GM12865 (cell line): Measurements from ENCODE around the gene PTPRN2.

Experiments used
- DNase-seq: peaks from one replicate; pipeline ENCODE4 v3.0.0; 2010; ENCODE audit warnings: low read depth
- H3K4me3 ChIP-seq: 2 replicates; pipeline ENCODE4 v1.5.1; 2011; ENCODE audit warnings: mild to moderate bottlenecking, low read depth, low read length, control low read depth
- TF ChIP-seq, protein P1 (sequence below): IDR thresholded peaks from 2 replicates; pipeline ENCODE4 v1.5.1; 2011; ENCODE audit warnings: low read length, control low read depth, low read depth, inconsistent platforms; ENCODE audit not compliant: insufficient read depth; ENCODE audit errors: missing control alignments

Gene PTPRN2

DNA sequence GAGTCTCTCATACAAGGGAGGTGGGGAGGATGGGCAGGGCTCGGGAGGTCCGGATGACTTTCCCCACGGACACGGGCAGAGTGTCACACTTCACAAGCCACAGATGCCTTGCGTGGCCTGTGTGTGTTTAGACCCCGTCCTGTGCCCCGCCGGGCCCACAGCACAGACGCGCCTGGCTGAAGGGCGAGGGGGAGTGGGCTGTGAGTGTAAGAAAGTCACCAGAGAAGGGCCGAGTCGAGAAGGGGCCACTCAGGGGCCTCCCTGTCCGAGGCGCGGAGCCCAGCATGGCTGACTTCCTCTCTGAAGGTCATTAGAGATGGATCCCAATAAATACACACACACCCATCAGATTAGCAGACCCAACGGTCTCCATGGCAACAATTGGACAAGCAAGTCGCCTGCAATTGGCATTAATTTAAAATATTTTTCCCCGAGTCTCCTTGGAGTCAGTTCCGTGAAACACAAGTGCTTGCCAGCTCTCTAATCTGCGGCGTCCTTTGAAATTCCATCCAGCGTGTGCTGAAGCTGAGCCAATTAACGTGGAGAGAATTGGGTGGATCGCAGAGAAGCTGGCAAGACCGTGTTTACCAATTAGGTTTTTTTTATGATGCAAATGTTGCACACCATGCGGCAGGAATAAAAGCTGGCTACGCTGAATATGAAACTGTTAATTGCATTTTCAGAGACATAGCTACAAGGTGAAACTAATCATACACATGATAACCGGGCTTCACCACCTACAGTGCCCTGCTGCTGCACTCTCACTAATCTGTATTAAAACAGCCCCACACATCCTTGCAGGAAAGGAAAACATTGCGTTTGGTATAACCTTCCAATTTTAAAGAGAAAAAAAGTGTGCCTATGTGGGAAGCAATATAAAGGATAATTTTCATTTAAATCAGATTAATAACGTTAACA is 571.2 kb downstream of the PTPRN2 start:
- DNase-seq = no peak
- TF ChIP-seq, protein P1, sequence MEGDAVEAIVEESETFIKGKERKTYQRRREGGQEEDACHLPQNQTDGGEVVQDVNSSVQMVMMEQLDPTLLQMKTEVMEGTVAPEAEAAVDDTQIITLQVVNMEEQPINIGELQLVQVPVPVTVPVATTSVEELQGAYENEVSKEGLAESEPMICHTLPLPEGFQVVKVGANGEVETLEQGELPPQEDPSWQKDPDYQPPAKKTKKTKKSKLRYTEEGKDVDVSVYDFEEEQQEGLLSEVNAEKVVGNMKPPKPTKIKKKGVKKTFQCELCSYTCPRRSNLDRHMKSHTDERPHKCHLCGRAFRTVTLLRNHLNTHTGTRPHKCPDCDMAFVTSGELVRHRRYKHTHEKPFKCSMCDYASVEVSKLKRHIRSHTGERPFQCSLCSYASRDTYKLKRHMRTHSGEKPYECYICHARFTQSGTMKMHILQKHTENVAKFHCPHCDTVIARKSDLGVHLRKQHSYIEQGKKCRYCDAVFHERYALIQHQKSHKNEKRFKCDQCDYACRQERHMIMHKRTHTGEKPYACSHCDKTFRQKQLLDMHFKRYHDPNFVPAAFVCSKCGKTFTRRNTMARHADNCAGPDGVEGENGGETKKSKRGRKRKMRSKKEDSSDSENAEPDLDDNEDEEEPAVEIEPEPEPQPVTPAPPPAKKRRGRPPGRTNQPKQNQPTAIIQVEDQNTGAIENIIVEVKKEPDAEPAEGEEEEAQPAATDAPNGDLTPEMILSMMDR = no peak
- H3K4me3 ChIP-seq = no peak overlapping the region

DNA sequence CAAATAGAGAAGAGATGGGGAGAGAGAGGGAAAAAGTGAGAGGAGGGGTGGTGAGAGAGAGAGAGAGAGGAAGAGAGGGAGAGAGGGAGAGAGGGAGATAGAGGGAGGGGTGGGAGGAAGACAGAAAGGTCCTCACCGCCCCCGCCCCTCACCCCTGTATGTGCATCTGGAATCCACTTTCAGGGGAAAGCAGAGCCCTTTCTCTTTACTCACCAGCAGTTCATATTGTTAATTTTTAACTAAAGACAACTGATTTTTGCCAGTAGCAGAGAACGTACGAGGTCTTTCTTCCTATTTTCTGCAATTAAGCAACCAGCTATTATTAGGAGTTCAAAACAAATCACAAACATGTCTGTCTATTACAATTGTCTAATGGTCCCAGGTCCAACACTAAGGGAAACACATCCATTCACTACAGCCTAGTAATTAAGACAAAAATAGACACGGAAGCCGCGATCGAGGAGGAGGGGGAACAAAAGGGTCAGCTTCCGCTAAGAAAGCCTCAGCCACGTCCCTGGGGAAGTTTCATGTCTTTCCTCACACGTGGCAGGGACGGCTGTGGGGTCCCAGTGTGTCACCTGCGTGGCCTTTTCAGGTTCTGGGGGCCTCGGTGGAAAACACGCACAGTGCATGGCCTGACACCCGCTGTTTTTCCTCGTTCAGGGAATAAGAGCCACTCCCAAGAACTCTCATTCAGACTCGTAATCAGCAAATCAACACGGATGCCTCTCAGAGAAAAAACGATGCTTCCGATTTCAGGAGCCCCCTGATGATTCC is 572.0 kb downstream of the PTPRN2 start:
- TF ChIP-seq, protein P1 = no peak
- no peak overlapping the region for H3K4me3 ChIP-seq
- no peak for DNase-seq

DNA sequence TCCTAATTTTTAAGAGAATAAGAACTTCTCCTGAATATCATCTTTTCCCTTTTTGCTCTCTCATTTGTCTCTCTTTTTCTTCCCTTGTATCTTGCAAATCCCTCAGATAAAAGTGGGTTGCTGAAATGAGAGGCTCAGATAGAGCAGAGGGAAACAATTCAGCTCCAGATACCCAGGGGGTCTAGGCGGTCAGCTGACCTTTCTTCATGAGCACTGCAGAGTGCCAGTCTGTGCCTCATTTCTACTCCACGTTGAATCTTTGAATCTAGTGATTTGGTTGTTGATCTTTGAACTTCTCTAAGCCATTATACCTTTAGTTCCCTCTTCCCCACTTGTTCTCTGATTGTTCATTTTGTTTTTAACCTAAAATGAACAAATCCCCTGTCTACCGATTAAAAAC is 572.6 kb downstream of the PTPRN2 start:
- H3K4me3 ChIP-seq = no peak overlapping the region
- no peak for DNase-seq
- TF ChIP-seq, protein P1 = no peak

DNA sequence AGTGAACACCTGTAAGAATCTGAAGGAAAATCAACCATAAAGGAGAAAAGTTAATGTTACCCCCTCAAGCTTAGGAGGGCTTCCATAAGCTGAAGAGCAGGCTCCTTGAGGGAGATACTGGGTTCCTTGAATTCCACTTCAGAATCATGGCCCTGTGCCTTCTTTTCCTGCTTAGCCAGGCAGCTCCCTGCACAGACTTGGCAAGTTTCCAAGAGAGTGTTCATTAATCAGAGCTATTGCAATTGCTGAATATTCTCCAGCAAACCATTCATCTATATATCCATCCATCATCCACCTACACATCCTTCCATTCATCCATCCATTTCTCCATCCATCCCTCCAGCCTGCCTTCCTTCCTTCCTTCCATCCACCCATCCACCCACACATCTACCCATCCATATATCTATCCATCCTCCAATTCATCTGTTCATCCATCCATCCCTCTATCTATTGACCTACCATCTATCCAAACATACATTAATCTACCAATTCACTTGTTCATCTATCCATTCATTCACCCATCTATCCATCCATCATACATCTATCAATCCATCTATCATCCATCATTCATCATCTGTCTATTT is 574.4 kb downstream of the PTPRN2 start:
- no peak for DNase-seq
- TF ChIP-seq, protein P1 = no peak
- no peak overlapping the region for H3K4me3 ChIP-seq

DNA sequence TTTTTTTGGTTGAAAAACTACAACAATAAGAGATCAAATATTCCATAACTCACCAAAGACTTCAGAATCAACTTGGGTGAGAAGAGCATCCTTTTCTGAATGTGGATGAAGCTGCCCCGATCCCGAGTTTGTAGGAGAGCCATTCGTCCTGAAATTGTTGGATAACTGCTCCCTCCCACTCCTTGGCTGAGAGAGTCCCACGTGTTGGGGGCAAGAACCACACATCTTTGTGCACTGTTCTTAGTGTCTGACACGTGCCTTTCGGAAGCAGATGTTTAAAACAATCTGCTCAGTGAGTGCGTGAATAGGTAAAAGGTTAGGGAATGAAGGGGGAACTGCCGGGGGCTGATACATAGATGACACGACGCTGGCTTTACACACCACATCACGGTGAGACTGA is 575.7 kb downstream of the PTPRN2 start:
- no peak for DNase-seq
- TF ChIP-seq, protein P1 = no peak
- no peak overlapping the region for H3K4me3 ChIP-seq

DNA sequence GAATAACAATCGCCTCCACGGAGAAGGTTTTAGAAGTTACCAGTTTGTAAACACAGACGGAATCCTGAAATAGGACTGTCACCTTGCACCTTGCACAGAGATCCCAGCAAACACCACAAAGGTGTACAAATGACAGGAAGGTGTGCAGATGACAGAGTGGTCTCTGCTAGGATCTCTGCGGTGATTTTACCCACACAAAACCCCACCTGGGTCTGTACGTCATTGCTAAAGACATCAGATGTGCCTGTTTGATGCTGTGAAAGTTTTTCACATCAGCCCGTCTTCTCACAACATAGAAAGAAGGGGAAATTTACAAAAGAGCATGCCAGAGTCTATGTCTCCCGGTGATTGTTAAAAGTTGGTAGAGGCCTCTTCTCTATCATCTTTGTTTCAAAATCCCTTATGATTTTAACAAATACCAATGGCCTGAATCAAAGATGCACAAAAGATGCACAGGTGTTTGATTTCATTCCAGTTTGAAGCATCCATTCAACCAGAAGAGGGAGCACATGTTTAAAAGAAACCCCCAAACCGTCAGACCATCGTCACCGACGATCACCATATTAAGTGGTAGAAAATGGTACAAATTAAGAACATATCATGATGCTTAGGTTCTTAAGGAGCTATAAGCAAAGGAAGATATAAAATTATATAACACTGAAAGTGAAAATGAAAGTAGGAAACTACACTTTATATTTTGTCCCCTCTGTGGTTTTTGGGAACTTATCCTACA is 576.5 kb downstream of the PTPRN2 start:
- DNase-seq = no peak
- H3K4me3 ChIP-seq = no peak overlapping the region

More for the DNA sequence above, 576.5 kb downstream of the PTPRN2 start:
- TF ChIP-seq, protein P1 = no peak
